ENCODE data around the gene ZFAND6.
A peak's percentile ranks its signal among the peaks of the same experiment; 100 is the strongest.
"Not testable (repeated sequence)": the region's sequence is repeated elsewhere in the genome, so short reads cannot be mapped to it uniquely, and the experiment has no call there.

The ZFAND6 gene

DNA sequence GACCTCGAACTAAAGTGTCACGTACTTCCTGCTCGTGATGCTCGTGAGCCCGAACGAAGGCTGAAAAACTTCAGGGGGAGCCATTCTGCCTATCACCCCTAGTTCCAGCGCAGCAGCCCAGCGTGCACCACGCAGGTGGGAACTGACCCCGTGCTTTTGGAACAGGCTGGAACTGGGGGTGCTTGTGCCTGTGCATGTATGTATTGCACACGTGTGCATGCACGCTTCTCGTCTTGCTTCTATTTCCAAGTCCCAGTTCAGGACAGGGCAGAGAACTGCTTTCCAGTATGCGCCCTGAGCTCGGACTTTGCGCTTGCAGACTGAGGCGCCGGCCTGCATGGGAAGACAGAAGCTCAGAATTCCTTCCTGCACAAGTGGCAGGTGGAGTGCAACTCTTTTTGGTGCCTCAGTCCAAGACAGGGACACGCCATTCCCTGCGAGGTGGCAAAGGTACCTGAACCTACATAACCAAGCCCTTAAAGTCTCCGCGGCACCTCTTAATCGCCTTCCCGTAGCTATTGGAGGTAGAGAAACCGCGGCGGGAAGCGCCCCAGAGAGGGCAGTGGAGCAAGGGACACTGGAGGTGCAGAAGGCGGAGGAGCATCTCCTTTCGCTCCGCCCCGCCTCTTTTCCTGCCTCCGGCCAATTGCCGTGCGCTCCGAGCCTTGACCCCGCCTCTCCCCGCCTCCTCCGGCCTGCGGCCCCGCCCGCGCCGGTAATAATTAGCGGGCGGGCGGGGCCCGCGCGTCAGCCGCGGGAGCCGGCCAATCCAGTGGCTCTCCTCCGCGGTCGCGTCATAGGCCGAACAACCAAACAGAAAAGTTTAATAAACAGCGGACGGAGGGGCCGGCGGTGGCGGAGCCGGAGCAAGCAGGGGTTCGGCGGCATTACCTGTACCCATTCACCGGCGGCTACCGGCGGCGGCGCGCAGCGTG, at the start of gene ZFAND6:
Gene ZFAND6 (plus strand): TSS at position 826 of the 935 bp plus-strand sequence. CDS start 60,669 bp downstream, outside the sequence.
- no peaks in the 10 kb centered on the region for H3K9me3 Mint-ChIP-seq
- peak within 1 kb of the TSS; percentile 93 for H3K4me3 Mint-ChIP-seq
- H3K27me3 Mint-ChIP-seq, result no peaks in the 10 kb centered on the region
- peak within 1 kb of the TSS; percentile 92 for H3K27ac Mint-ChIP-seq
- peaks cover 30% of the 10 kb centered on the region for H3K4me1 Mint-ChIP-seq
- no peaks in the 10 kb centered on the region for H3K36me3 Mint-ChIP-seq

DNA sequence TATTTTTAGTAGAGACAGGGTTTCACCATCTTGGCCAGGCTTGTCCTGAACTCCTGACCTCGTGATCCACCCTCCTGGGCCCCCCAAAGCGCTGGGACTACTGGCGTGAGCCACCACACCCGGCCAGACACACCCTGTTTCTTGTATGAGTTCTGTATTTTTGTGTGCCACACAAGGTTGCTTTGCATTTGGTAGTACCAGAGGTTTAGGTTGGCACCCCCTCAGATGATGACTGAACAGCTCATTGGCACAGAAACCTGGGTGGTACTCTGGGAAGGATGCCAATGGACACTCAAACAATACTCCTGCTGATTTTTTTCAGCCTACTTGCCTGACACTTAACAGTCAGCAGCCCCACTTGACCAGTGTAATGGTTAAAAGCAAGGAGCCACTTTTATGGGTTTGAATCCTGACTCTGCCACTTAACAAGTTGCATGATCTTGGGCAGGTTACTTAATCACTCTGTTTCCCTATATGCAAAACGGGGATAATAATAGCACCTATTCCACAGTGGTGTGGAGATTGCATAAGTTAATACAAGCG, 49.3 kb upstream of the ZFAND6 start:
- no peaks in the 10 kb centered on the region for H3K36me3 Mint-ChIP-seq
- H3K27me3 Mint-ChIP-seq, result no peaks in the 10 kb centered on the region
- H3K4me1 Mint-ChIP-seq, result no peaks in the 10 kb centered on the region
- no peak overlapping the region for H3K4me3 Mint-ChIP-seq
- H3K27ac Mint-ChIP-seq, result no peak overlapping the region
- no peaks in the 10 kb centered on the region for H3K9me3 Mint-ChIP-seq

DNA sequence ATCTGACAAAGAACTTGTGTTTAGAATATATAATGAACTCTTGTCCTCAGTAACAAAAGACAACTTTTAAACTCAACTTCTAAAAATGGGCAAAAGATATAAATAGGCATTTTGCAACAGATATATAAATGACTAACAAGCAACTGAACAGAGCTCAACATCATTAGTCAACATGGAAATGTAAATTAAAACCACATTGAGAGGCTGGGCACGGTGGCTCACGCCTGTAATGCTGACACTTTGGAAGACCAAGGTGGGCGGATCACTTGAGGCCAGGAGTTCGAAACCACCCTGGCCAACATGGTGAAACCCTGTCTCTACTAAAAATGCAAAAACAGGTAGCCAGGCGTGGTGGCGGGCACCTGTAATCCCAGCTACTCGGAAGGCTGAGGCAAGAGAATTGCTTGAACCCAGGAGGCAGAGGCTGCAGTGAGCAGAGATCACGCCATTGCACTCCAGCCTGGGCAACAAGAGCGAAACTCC, 48.4 kb upstream of the ZFAND6 start:
- not testable (repeated sequence) for H3K27me3 Mint-ChIP-seq, H3K4me1 Mint-ChIP-seq, H3K27ac Mint-ChIP-seq, H3K9me3 Mint-ChIP-seq, H3K36me3 Mint-ChIP-seq, H3K4me3 Mint-ChIP-seq

DNA sequence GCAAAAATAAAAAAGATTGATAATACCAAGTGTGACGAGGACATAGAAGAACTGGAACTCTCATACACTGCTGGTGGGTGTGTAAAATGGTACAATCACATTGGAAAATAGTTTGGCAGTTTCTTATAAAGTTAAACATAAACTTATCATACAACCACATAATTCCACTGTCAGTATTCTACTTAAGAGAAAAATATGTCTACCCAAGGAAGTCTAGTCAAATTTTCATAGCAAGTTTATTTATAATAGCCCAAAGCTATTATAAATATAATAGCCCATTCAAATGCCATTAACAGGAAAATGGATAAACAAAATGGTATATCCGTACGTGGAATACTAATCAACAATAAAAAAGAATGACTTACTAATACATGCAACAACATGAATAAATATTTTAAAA, 47.9 kb upstream of the ZFAND6 start:
- H3K27me3 Mint-ChIP-seq, result no peaks in the 10 kb centered on the region
- H3K4me1 Mint-ChIP-seq, result no peaks in the 10 kb centered on the region
- no peak overlapping the region for H3K27ac Mint-ChIP-seq
- H3K4me3 Mint-ChIP-seq, result no peak overlapping the region
- H3K36me3 Mint-ChIP-seq, result no peaks in the 10 kb centered on the region
- H3K9me3 Mint-ChIP-seq, result no peaks in the 10 kb centered on the region

DNA sequence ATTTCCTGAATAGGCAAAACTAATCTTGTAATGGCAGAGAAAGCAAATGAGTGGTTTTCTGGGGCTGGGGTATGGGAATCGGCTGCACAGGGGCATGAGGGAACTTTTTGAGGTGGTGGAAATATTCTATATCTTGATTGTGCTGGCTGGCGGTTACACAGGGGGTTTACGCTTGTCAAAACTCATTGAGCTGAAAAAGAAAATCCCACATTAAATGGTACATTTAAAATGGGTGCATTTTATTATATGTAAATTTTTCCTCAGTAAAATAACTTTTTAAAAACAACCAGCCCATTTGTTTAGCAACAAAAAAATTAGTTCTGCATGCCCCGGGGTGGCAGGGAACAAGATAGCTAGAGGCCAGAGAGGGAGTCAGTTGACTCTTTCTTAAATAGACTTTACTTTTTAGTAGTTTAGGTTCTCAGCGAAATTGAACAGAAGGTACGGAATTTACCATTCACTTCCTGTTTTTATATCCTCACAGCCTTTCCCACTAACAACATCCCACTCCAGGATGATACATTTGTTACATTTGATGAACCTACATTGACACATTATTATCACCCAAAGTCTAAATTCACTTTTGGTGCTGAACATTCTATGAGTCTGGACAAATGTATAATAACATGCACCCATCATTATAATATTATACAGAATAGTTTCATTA, 47.3 kb upstream of the ZFAND6 start:
- no peaks in the 10 kb centered on the region for H3K36me3 Mint-ChIP-seq
- H3K27me3 Mint-ChIP-seq, result no peaks in the 10 kb centered on the region
- no peak overlapping the region for H3K27ac Mint-ChIP-seq
- H3K4me1 Mint-ChIP-seq, result no peaks in the 10 kb centered on the region
- H3K4me3 Mint-ChIP-seq, result no peak overlapping the region
- H3K9me3 Mint-ChIP-seq, result no peaks in the 10 kb centered on the region

DNA sequence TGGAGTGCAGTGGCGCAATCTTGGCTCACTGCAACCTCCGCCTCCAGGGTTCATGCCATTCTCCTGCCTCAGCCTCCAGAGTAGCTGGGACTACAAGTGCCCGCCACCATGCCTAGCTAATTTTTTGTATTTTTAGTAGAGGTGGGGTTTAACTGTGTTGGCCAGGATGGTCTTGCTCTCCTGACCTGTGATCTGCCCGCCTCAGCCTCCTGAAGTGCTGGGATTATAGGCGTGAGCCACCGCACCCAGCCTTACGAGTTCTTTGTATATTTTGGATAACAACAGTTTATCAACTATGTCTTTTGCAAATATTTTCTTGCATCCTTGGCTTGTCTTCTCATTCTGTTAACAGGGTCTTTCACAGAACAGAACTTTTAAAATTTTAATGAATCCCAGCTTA, 45.3 kb upstream of the ZFAND6 start:
- not testable (repeated sequence) for H3K4me3 Mint-ChIP-seq, H3K27me3 Mint-ChIP-seq, H3K4me1 Mint-ChIP-seq

DNA sequence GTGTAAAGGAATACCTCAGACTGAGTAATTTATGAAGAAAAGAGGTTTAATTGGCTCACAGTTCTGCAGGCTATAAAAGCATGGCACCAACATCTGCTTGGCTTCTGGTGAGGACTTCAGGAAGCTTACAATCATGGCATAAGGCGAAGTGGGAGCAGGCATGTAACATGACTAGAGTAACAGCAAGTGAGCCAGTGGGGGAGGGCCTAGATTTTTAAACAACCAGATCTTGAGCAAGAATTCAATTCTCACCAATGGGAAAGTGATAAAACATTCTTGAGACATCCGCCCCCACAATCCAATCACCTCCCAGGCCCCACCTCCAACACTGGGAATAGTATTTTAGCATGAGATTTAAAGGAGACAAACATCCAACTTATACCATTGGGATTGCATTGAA, 44.3 kb upstream of the ZFAND6 start:
- H3K27me3 Mint-ChIP-seq, result no peaks in the 10 kb centered on the region
- no peaks in the 10 kb centered on the region for H3K36me3 Mint-ChIP-seq
- H3K9me3 Mint-ChIP-seq, result no peaks in the 10 kb centered on the region
- no peaks in the 10 kb centered on the region for H3K4me1 Mint-ChIP-seq
- no peak overlapping the region for H3K27ac Mint-ChIP-seq
- no peak overlapping the region for H3K4me3 Mint-ChIP-seq

More for the DNA sequence above, 45.3 kb upstream of the ZFAND6 start:
- H3K27ac Mint-ChIP-seq, H3K9me3 Mint-ChIP-seq, H3K36me3 Mint-ChIP-seq: not testable (repeated sequence)

DNA sequence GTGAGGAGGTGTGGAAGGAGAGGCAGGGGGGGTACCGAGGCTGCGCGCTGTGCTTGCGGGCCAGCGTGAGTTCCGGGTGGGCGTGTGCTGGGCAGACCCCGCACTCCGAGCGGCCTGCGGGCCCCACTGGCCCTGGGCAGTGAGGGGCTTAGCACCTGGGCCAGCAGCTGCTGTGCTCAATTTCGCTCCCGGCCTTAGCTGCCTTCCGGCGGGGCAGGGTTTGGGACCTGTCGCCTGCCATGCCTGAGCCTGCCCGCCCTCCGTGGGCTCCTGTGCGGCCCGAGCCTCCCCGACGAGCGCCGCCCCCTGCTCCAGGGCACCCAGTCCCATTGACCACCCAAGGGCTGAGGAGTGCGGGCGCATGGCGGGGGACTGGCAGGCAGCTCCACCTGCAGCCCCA, 43.0 kb upstream of the ZFAND6 start:
- H3K36me3 Mint-ChIP-seq, H3K27ac Mint-ChIP-seq, H3K9me3 Mint-ChIP-seq, H3K4me3 Mint-ChIP-seq, H3K4me1 Mint-ChIP-seq, H3K27me3 Mint-ChIP-seq: not testable (repeated sequence)

DNA sequence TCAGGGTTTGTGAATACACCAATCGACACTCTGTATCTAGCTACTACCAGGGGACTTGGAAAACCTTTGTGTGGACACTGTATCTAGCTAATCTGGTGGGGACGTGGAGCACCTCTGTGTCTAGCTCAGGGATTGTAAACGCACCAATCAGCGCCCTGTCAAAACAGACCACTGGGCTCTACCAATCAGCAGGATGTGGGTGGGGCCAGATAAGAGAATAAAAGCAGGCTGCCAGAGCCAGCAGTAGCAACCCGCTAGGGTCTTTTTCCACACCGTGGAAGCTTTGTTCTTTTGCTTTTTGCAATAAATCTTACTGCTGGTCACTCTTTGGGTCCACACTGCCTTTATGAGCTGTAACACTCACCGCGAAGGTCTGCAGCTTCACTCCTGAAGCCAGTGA, 42.3 kb upstream of the ZFAND6 start:
- H3K36me3 Mint-ChIP-seq, H3K4me1 Mint-ChIP-seq, H3K4me3 Mint-ChIP-seq, H3K9me3 Mint-ChIP-seq, H3K27me3 Mint-ChIP-seq, H3K27ac Mint-ChIP-seq: not testable (repeated sequence)

DNA sequence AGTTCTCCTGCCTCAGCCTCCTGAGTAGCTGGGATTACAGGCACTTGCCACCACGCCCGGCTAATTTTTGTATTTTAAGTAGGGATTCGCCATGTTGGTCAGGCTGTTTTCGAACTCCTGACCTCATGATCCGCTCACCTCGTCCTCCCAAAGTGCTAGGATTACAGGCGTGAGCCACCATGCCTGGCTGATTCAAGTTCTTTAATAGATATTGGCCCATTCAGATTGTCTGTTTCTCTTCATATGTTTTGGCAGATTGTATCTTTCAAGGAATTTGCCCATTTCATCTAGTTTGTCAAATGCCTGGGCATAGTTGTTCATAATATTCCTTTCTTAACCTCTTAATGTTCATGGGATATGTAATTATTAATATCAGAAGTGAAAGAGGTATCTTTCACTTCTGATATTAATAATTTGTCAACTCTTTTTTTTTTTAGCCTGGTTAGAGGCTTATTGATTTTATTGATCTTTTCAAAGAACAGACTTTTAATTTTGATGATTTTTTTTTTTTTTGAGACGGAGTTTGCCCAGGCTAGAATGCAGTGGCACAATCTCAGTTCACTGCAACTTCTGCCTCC, 40.2 kb upstream of the ZFAND6 start:
- no peaks in the 10 kb centered on the region for H3K9me3 Mint-ChIP-seq
- H3K27ac Mint-ChIP-seq, result no peak overlapping the region
- no peaks in the 10 kb centered on the region for H3K27me3 Mint-ChIP-seq
- H3K4me3 Mint-ChIP-seq, result no peak overlapping the region
- no peaks in the 10 kb centered on the region for H3K4me1 Mint-ChIP-seq
- no peaks in the 10 kb centered on the region for H3K36me3 Mint-ChIP-seq

DNA sequence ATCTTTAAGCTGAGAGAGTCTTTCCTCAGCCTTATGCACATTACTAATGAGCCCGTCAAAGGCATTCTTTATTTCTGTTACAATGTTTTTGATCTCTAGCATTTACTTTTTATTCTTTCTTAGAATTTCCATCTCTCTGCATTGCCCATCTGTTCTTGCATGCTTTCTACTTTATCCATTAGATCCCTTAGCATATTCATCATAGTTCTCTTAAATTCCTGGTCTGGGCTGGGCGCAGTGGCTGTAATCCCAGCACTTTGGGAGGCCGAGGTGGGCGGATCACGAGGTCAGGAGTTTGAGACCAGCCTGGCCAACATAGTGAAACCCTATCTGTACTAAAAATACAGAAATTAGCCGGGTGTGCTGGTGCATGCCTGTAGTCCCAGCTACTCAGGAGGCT, 39.3 kb upstream of the ZFAND6 start:
- H3K36me3 Mint-ChIP-seq, H3K4me3 Mint-ChIP-seq, H3K27ac Mint-ChIP-seq, H3K9me3 Mint-ChIP-seq, H3K27me3 Mint-ChIP-seq, H3K4me1 Mint-ChIP-seq: not testable (repeated sequence)

DNA sequence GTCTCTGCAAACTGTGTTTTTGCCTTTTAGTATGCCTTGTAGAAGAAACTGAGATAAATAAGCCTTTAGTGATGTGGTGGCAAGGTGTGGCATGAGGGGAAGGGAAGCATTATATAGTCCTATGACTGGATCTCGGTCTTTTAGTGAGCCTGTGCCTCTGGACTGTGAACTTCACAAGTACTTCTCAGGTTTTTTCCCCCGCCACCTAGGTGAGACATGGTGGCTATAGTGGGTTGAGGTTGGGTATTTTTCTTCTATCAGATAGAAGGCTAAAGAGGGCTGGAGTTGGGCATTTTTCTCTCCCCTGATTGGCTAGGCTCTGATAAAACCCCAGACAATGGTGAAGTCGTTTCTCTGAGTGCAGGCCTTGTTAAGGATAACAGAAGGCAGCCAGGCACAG, 38.7 kb upstream of the ZFAND6 start:
- Mint-ChIP-seq H3K27ac (no peak overlapping the region), H3K27me3 (no peaks in the 10 kb centered on the region), H3K9me3 (no peaks in the 10 kb centered on the region), H3K4me1 (peaks cover 1% of the 10 kb centered on the region), H3K36me3 (no peaks in the 10 kb centered on the region), H3K4me3 (no peak overlapping the region)

DNA sequence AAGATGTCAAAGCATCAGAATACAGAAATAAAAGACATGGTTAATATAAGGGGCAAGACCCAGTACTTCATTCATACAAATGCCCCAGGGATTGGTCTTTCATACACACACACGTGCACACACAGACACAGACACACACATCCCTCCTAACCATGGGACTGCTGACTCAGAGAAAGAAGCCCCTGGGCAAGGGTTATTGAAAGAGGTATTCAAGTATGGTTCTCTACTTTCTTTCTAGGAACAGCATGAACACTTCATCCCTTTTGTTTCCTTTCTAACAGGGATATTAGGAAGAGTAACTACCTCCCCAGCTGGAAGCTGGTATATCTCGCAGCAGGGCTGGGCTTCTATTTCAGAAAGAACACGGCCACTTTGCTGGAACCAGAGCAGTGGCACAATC, 33.2 kb upstream of the ZFAND6 start:
- Mint-ChIP-seq H3K27ac (no peak overlapping the region), H3K27me3 (no peaks in the 10 kb centered on the region), H3K9me3 (no peaks in the 10 kb centered on the region), H3K4me1 (peaks cover 12% of the 10 kb centered on the region), H3K36me3 (no peaks in the 10 kb centered on the region), H3K4me3 (no peak overlapping the region)

DNA sequence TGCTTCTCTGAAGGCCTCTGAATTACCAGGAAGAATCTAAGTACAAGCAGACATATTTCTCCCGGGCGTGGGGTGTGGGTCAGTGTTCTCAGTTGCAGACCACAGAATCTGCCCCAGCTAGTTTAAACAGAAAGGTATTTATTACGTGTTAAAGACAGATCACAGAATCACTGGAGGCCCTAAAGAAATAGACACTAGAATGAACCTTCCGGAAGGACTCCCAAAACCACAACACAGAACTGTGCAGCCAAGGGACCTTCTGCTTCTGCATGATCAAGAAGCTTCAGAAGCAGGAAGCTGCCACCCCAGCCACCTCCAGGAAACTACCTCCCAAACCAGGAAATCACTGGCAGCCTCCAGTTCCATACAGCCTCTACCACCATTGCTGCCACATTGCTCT, 32.7 kb upstream of the ZFAND6 start:
- Mint-ChIP-seq H3K36me3 (no peaks in the 10 kb centered on the region), H3K27ac (no peak overlapping the region), H3K9me3 (no peaks in the 10 kb centered on the region), H3K4me1 (peaks cover 16% of the 10 kb centered on the region), H3K4me3 (no peak overlapping the region), H3K27me3 (no peaks in the 10 kb centered on the region)

DNA sequence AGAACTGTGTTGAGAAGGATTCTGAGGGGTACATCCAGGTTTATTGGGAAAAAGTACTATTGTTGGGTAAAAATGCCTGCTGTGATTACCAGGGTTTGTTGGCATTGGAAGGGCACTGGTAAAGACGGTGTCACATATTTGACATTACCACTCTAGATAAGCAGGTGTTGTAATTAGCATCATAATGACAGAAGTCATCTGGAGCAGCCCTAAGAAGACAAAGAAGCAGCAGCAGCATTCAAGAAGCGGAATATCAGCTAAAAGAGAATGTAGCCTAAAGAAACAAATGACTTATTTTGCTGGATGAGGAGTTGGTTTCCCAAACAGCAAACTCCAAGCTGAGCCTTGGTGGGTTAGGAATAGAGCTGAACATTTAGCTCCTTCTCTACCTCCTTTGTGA, 30.5 kb upstream of the ZFAND6 start:
- Mint-ChIP-seq H3K36me3 (no peaks in the 10 kb centered on the region), H3K4me3 (no peak overlapping the region), H3K27me3 (no peaks in the 10 kb centered on the region), H3K4me1 (peaks cover 29% of the 10 kb centered on the region), H3K9me3 (no peaks in the 10 kb centered on the region), H3K27ac (no peak overlapping the region)

DNA sequence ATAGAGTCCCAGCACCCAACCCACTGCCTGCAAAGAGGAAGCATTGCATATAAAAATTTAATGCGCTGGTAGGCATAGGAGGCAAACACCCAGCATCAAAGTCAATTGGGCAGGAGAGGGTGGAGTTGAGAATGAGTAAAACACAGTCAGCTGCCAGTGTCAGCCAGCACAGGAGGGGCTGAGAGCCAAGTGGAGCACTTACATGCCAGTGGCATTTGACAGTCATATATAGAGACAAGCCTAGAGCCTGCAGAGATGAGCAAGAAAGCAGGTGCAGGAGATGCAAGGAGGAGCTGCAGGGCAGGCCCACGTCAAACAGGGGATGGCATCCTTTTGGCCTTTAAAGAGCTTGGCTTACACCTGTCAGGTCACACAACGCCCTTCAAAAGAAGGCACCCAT, 27.6 kb upstream of the ZFAND6 start:
- Mint-ChIP-seq H3K9me3 (no peaks in the 10 kb centered on the region), H3K27ac (no peak overlapping the region), H3K36me3 (no peaks in the 10 kb centered on the region), H3K4me1 (peaks cover 17% of the 10 kb centered on the region), H3K27me3 (no peaks in the 10 kb centered on the region), H3K4me3 (no peak overlapping the region)
